Activated naive CD4-positive, alpha-beta T cell treated with anti-CD3 and anti-CD28 coated beads, Interleukin-2, amount 50 U/mL, for 72 hours (primary cell): ENCODE data around the gene IL17RC. TPM values are rescaled to one million over a fixed set of nuclear protein-coding genes. Genes with fewer than 3 reads are reported as not detected.
A peak's percentile ranks its signal among the peaks of the same experiment; 100 is the strongest.
"Not testable (repeated sequence)": the region's sequence is repeated elsewhere in the genome, so short reads cannot be mapped to it uniquely, and the experiment has no call there.

Source experiments
- ATAC-seq, 2 donors: fragments of 150-1000 bp; cut with Tn5 transposase; 2 replicates each; pipeline ENCODE4 v1.10.0; 2021; ENCODE audit warnings: mild to moderate bottlenecking in 2 of 2, moderate library complexity in 2 of 2
- DNase-seq, 2 donors: peaks; one replicate each; pipeline ENCODE4 v3.0.0; 2021 to 2022; ENCODE audit warnings: low spot score in 2 of 2
- H3K27ac Mint-ChIP-seq, 2 donors: one replicate each; pipeline ENCODE4 v1.8.0; 2022; ENCODE audit warnings: mild to moderate bottlenecking in 2 of 2, mixed read lengths in 2 of 2
- H3K36me3 Mint-ChIP-seq, 2 donors: one replicate each; pipeline ENCODE4 v1.8.0; 2022; ENCODE audit warnings: mixed read lengths in 2 of 2
- H3K9me3 Mint-ChIP-seq, 2 donors: one replicate each; pipeline ENCODE4 v1.8.0; 2022; ENCODE audit warnings: mixed read lengths in 2 of 2
- total RNA-seq, 2 donors: library from RNA; stranded (reverse); gene quantifications; one replicate each; pipeline ENCODE4 v1.2.3, GENCODE V29; 2022

The IL17RC gene
- total RNA-seq, 2 donors from 2014 or later: 0.18 to 1.5 TPM

DNA sequence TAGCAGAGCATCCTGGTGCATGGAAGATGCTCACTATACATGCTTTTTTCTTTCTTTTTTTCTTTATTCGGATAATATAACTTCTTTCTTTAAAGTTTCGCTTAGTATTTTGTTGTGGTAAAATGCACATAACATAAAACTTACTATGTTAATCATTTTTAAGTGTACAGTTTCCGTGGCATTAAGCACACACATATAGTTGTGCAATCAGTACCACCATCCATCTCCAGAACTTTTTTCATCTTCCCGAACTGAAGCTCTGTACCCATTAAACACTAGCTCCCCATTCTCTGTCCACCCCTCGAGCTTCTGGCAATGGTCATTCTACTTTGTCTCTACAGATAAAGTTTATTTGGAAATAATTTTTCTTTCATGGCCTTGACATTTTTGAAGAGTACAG is 27.5 kb upstream of the IL17RC start:
- ATAC-seq: no peak
- peaks cover 35 to 36% of the 10 kb centered on the region in 2 donors for H3K36me3 Mint-ChIP-seq
- peaks cover 0 to 10% of the 10 kb centered on the region in 2 donors for H3K9me3 Mint-ChIP-seq
- peak overlapping the region in 1 of 2 donors; percentile 96 for H3K27ac Mint-ChIP-seq
- DNase-seq: no peak

DNA sequence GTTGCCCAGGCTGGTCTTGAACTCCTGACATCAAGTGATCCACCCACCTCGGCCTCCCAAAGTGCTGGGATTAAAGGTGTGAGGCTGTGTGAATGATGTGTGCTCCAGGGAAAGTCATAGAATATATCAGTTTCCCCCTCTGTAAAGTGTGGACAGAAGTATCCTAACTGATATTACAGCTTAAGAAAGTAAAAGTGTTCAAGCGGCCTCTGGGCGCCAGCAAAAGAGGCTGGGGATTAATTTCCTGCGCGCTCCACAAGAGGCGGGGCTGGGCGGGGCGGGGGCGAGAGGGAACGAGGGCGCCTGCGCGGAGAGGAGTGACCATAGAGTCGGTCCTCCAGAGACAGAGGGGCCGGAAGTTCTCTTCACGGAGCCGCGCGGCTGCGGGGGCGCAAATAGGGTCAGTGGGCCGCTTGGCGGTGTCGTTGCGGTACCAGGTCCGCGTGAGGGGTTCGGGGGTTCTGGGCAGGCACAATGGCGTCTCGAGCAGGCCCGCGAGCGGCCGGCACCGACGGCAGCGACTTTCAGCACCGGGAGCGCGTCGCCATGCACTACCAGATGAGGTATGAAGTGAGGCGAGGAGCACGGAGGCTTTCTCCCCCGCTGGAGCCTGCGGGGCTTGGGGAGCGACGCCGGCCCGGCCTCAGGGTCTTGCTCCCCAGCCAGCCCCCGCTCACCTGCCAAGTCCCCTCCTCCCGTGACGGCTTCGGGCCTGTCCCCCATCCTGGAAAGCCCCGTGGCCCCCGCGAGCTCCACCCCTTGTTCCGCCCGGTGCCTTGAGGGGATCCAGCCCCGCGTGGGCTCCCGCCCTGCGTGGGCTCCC is 26.4 kb upstream of the IL17RC start, which contains the start of gene JAGN1:
Gene JAGN1, plus strand, starts transcription at position 362 of the 823 bp plus-strand sequence. Its CDS starts 113 bp downstream, at position 475.
- Mint-ChIP-seq H3K27ac (peak within 1 kb of the TSS; percentile 96 to 97), H3K9me3 (peaks cover 4 to 15% of the 10 kb centered on the region in 2 donors)

DNA sequence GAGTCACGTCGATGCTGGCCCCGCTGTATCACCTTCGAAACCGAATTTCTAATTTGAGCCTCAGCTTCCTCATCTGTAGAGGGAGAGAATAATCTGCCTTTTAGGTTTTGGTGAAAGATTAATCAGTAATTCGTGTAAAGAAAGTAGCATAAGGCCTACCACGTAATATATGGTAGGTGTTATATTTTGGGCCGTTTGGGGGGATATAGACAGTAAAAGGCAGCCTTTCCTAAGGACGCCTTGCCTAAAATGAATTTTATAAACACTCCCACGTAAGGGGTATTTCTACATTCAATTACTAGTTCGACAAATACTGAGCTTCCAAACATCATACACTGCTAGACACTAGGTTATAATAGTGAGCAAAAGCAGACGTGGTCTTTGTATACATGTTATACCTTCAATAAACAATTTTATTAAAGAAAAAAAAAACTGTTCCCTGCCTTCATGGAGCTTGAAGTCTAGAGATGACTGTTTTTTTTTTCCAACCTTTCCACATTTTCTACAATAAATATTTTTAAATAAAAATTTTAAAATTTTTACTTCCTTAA is 25.8 kb upstream of the IL17RC start:
- ATAC-seq: no peak
- H3K36me3 Mint-ChIP-seq: peaks cover 42% of the 10 kb centered on the region in 2 donors
- H3K27ac Mint-ChIP-seq: peak overlapping the region; percentile 96 to 97
- DNase-seq: no peak
- H3K9me3 Mint-ChIP-seq: peaks cover 4 to 15% of the 10 kb centered on the region in 2 donors

More for the DNA sequence above, 26.4 kb upstream of the IL17RC start, which contains the start of gene JAGN1:
- DNase-seq (peak; percentile 85 to 87), ATAC-seq (peak; percentile 88 to 89)
- H3K36me3 Mint-ChIP-seq: peaks cover 42% of the 10 kb centered on the region in 2 donors

DNA sequence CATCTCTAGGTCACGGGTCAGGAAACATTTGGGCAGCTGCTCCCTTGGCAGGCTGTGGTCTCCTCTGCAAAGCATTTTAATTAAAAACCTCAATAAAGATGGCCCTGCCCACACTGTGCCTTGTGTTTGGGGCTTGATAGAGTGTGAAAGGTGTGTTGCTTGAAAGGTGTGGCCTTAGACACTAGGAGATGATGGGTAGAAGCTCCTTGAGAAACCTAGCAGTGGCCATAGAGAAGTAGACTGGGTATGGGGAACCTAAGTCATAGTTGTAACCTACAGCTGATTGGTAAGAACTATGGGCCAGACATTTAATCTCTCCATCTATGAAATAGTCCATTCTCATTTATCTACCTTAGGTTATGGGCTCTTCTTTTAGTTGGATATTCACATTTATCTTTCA is 23.2 kb upstream of the IL17RC start:
- peaks cover 4 to 15% of the 10 kb centered on the region in 2 donors for H3K9me3 Mint-ChIP-seq
- DNase-seq (no peak), ATAC-seq (no peak)
- H3K27ac Mint-ChIP-seq: peak overlapping the region; percentile 39 to 75
- H3K36me3 Mint-ChIP-seq: peaks cover 42% of the 10 kb centered on the region in 2 donors

DNA sequence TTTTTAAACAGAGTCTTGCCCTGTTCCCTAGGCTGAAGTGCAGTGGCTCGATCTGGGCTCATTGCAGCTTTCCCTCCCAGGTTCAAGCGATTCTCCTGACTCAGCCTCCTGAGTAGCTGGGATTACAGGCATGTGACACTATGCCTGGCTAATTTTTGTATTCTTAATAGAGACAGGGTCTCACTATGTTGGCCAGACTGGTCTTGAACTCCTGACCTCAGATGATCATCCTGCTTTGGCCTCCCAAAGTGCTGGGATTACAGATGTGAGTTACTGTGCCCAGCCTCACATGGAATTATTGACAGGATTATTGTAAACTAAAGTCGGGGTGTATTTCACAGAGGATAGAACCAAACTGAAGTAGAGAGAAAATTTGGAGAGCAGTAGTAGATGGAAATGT is 21.2 kb upstream of the IL17RC start:
- not testable (repeated sequence) for ATAC-seq, H3K27ac Mint-ChIP-seq, DNase-seq
- Mint-ChIP-seq H3K36me3 (peaks cover 37 to 41% of the 10 kb centered on the region in 2 donors), H3K9me3 (peaks cover 4 to 15% of the 10 kb centered on the region in 2 donors)

DNA sequence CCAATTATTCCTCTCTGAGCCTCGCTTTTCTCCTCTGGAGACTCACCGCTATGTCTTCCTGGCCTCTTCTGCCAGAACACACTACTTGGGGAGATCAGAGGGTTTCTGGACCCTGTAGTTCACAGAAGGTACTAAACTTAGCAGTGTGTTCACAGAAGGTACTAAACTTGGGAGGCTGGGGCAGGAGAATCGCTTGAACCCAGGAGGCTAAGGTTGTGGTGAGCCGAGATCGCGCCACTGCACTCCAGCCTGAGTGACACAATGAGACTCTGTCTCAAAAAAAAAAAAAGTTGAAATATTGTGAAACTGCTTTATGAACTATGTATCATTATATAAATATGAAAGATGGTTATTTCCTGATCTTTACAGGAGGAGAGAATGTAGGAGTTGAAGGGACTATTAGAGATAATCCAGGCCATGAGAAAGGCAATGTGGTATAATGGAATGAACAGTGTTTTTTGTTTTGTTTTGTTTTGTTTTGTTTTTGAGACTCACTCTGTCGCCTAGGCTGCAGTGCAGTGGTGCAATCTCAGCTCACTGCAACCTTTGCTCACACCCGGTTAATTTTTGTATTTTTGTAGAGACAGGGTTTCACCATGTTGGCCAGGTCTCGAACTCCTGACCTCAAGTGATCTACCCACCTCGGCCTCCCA is 20.0 kb upstream of the IL17RC start:
- Mint-ChIP-seq H3K27ac (peak overlapping the region in 1 of 2 donors; percentile 25), H3K36me3 (peaks cover 26 to 30% of the 10 kb centered on the region in 2 donors), H3K9me3 (peaks cover 4 to 15% of the 10 kb centered on the region in 2 donors)
- DNase-seq, ATAC-seq: not testable (repeated sequence)

DNA sequence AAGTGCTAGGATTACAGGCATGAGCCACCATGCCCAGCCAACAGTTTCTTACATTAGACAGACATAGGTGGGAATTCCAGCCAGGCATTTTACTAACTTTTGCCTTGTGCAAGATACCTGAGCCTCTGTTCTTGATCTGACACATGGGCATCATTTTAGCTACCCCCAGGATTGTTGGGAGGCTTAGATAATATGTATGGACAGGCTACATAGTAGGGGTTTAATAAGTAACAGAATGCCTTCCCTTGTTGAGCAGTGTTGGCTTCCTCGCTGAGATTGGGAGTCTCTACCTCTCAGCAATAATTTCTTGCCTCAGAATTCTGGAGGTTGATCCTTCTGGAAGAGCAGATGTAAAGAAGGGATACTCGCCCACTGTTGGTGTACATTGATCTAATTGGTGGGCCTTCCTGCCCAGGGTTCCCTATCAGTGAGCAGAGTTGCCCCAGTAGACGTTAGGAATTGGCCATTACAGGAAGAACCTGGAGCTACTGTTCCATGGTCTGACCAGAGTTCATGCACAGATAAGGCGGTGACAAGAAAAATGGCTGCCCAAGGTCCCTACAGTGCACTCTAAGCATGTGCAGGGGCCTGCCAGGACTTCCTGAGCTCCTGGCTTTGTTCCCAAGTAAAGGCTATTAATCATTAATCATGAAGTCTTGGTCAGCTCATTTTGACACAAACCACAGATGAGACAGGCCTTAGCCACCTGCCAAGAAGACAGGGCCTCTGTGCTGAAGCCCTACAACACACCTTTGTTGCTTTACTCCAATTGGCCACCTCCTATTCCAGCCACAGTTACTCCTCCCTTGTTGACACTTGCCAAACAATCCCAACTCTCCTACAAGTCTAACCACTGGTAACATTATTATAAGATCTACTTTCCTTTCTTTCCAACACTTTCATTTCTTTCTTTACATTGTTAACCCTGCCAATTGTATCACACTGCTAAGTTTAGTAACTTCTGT is 19.2 kb upstream of the IL17RC start:
- DNase-seq (no peak), ATAC-seq (no peak)
- peak overlapping the region in 1 of 2 donors; percentile 47 for H3K27ac Mint-ChIP-seq
- peaks cover 4 to 10% of the 10 kb centered on the region in 2 donors for H3K9me3 Mint-ChIP-seq
- peaks cover 21 to 23% of the 10 kb centered on the region in 2 donors for H3K36me3 Mint-ChIP-seq

DNA sequence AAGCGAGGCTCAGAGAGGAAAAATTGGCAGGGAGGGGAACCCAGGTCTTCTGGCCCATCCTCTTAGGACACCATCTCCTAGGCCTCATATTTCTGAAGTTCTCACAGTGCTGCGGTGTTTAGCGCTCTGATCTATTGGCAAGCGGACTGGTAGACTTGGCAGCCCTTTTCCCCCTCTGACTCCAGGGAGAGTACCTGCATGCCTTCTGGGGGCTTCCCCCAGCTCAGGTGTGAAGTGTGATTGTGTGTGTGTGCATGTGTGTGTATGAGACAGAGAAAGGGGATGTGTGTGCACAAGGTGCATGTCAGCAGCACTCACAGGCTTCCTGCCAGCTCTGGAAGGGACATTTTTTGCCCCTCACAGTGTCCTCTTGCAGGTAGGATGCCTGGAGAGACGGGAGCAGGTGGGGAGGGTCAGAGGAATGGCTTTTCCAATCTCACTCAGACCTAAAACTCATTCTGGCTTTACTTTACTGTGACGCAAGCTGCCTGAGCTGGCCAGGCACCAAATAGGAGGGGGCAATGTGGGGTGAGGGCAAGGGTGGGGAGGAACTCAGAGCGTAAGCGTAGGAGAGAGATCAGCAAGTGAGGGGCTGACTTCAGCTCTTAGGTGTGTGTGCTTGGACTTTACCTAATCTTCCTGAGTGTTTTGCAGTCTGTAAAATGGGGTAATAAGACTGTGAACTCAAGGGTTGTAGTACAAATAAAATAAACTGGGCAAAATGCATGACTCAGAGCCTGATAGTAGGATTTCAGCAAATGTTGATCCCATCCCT is 18.2 kb upstream of the IL17RC start:
- Mint-ChIP-seq H3K9me3 (peaks cover 4 to 5% of the 10 kb centered on the region in 2 donors), H3K27ac (peak overlapping the region in 1 of 2 donors; percentile 47), H3K36me3 (peaks cover 11 to 14% of the 10 kb centered on the region in 2 donors)
- no peak for DNase-seq
- ATAC-seq: no peak

DNA sequence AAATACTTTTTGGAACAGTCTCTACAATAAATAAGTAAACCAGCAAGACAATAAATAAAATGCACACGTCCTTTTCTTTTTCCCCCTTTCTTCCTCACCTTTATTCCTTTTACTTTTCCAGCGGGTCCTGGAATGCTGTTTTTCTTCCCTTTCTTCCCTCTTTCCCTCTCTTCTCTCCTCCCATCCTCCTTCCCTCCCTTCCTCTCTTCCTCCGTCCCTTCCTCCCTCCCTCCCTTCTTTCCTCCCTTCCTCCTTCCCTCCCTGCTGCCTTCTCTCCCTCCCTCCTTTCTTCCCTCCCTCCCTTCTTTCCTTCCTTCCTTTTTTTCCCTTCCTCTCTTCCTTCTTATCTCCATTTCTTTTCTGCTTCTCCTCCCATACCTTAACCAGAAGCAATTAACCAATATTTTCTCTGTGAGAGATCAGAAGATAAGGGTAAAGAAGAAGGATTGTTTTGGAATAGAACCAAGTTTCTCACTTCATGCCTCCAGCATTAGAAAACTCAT is 17.6 kb upstream of the IL17RC start:
- no peak overlapping the region for H3K27ac Mint-ChIP-seq
- H3K9me3 Mint-ChIP-seq: peaks cover 4 to 5% of the 10 kb centered on the region in 2 donors
- DNase-seq (no peak), ATAC-seq (no peak)
- H3K36me3 Mint-ChIP-seq: peaks cover 6 to 8% of the 10 kb centered on the region in 2 donors

DNA sequence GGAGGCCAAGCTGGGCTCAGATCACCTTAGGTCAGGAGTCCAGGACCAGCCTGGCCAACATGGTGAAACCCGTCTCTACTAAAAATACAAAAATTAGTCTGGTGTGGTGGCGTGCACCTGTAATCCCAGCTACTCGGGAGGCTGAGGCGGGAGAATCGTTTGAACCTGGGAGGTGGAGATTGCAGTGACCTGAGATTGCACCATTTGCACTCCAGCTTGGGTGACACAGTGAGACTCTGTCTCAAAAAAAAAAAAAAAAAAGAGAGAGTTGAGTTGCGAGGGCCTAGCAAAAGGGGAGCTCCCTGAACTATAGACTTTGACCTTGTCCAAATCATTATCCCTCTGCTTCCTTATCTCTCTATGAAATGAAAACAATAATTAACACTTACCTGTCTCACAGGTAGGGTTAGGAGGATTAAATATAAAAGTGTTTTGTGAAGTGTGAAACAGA is 15.9 kb upstream of the IL17RC start:
- ATAC-seq, H3K9me3 Mint-ChIP-seq: not testable (repeated sequence)
- H3K27ac Mint-ChIP-seq: peak overlapping the region in 1 of 2 donors; percentile 15

DNA sequence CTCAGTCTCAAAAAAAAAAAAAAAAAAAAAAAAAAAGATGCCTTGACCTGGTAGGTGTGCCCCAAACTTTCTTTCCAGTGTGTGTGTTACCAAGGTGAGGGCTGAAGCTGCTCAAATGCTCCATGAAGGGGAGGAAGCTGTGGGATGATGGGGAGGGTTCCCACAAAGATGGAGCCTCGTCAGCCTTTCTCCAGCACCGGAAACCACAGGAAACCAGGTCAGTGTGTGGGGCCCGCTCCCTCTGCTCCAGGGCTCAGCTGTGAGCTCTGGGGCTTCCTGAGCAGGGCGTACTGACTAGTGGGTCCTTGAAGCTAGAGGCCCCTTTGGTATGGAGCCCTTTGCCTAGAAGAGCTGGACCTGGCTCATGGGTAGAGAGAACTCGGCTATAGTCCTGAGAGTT is 14.9 kb upstream of the IL17RC start:
- Mint-ChIP-seq H3K27ac (peak overlapping the region in 1 of 2 donors; percentile 60), H3K9me3 (no peaks in the 10 kb centered on the region), H3K36me3 (no peaks in the 10 kb centered on the region)
- DNase-seq: no peak
- ATAC-seq: peak; percentile 63 to 79

More for the DNA sequence above, 15.9 kb upstream of the IL17RC start:
- DNase-seq, H3K36me3 Mint-ChIP-seq: not testable (repeated sequence)

DNA sequence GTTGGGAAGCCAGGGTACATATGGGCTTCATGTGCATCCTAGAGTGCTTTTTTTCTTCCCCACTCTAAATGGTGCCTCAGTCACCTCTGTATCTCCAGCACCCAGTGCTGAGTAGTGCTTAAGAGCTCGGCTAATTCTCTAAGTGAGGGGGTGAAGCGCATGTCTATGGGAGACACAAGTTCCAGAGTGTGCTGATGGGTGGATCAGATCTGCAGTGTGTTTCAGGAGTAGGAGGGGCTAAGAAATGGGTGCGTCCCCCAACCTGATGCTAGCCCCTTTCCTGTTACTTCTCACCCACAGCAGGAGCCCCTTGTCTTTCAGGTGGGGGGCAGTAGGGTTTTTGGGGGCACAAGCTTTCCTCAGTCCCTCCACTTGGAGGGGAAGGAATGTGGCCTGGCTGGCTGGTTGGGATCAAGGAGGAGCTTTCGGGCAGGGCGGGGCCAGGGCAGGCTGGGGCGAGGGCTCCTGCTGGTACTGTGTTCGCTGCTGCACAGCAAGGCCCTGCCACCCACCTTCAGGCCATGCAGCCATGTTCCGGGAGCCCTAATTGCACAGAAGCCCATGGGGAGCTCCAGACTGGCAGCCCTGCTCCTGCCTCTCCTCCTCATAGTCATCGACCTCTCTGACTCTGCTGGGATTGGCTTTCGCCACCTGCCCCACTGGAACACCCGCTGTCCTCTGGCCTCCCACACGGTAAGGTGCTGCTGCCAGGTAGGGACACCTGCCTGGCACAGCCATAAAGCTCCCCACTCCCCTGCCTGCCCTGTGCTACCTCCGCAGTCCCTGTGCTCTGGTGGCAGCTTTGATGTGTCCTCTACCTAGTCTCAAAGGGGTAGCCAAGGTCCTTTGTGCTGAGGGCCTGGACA is 14.3 kb upstream of the IL17RC start, which contains the start of gene IL17RE:
Gene IL17RE, plus strand, starts transcription at position 477 of the 866 bp plus-strand sequence. Its CDS starts 85 bp downstream, at position 562.
- no peak for DNase-seq
- H3K36me3 Mint-ChIP-seq: no peaks in the 10 kb centered on the region
- peak within 1 kb of the TSS; percentile 73 to 83 for H3K27ac Mint-ChIP-seq

DNA sequence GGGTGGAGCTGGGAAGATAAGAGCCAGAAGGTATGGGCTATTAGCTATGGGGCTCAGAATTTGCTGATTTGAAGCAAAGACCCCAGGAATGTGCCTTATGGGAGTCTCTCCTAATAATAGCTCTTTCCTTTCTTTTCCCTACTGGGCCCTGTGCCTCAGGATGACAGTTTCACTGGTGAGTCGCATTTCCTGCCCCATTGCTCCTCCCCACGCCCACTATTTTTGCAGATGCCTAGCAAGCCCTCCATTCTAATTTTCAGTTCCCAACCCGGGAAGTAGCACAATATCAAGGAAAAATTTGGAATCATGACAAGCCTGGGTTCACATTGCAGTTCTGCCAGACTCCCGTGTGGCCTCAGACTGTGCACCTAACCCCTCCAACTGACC is 13.7 kb upstream of the IL17RC start:
- peak overlapping the region; percentile 73 to 83 for H3K27ac Mint-ChIP-seq
- no peaks in the 10 kb centered on the region for H3K9me3 Mint-ChIP-seq
- no peaks in the 10 kb centered on the region for H3K36me3 Mint-ChIP-seq
- no peak for DNase-seq
- peak in 1 of 2 donors; percentile 38 for ATAC-seq

More for the DNA sequence above, 14.3 kb upstream of the IL17RC start, which contains the start of gene IL17RE:
- H3K9me3 Mint-ChIP-seq: no peaks in the 10 kb centered on the region
- peak; percentile 30 to 54 for ATAC-seq

DNA sequence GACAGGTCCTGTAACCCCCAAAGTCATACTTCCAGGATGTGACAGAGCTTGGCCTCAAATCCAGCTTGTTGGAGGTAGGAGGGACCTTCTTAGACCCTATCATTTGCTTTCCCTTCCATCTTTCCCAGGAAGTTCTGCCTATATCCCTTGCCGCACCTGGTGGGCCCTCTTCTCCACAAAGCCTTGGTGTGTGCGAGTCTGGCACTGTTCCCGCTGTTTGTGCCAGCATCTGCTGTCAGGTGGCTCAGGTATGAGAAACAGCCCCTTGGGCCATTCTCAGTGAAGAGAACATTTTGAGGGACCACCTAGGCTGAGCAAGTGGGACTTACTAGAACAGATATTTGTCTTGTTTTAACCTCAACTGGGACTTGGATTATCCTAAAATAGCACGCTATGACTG is 13.0 kb upstream of the IL17RC start:
- no peak overlapping the region for H3K27ac Mint-ChIP-seq
- no peaks in the 10 kb centered on the region for H3K36me3 Mint-ChIP-seq
- H3K9me3 Mint-ChIP-seq: no peaks in the 10 kb centered on the region
- ATAC-seq (no peak), DNase-seq (no peak)
